Left renal cortex interstitium (tissue), 4 donors: ENCODE measurements around the gene KAZALD1. TPM values are rescaled to one million over a fixed set of nuclear protein-coding genes. Genes with fewer than 3 reads are reported as not detected.

ENCODE experiments used
- DNase-seq, 4 donors: peaks; one replicate each; pipeline ENCODE4 v3.0.0-alpha.2; 2013; ENCODE audit warnings: low read depth in 4 of 4, low spot score in 2 of 4, missing footprints in 1 of 4
- polyA plus RNA-seq, 4 donors: library from polyadenylated mRNA; unstranded; fragments of 120-200 nt; gene quantifications; one replicate each; pipeline ENCODE4 v1.2.1, GENCODE V29; 2013; ENCODE audit not compliant: insufficient read length in 4 of 4

KAZALD1 gene
- polyA plus RNA-seq, result 10 to 100 TPM in 3 of 4 donors, 1 to 10 TPM in 1; 9.0 to 18.8 (median 13.3) TPM

- peak in 2 of 4 donors; percentile 79 to 86 for DNase-seq
Measured at GRCh38 chr10:101061624-101062231, at the start of gene KAZALD1. TSS of gene KAZALD1 (plus strand) at chr10:101061989. CDS start at chr10:101062593, 604 bp downstream.

GRCh38 chr10:101012525-101013364, 49.0 kb upstream of the KAZALD1 start:
- DNase-seq, result peak in 2 of 4 donors; percentile 71 to 88

GRCh38 chr10:101013365-101013825, 48.4 kb upstream of the KAZALD1 start:
- DNase-seq, result no peak

DNA sequence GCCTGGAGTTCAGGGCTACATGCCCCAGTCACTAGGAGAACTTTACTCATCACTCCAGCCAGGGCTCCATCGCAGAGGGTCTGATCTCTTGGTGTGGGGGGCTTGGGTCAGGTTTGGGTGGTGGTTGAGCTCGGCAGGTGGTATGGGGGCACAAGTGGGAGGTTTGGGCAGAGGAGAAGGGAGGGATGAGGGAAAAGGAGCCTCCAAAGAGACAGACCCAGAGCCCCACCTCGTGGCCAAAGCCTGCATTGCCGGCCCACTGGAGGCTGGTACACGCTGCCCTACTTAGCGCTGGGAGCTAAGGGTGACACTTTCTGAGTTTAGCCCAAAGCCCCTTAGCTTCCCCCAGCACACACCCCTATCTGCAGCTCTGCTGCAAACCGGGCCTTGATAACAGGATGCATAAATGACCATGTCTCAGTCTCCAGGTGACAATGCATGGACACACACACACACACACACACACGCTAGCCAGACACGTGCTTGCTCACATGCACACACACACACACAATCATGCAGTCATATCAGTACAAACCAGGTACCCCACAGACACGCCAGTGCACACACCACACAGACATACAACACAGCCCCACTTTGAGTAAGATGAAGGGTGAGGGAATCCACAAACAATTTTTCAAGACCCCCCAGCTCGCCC, 47.4 kb upstream of the KAZALD1 start:
- DNase-seq, result peak in 1 of 4 donors; percentile 58

DNA sequence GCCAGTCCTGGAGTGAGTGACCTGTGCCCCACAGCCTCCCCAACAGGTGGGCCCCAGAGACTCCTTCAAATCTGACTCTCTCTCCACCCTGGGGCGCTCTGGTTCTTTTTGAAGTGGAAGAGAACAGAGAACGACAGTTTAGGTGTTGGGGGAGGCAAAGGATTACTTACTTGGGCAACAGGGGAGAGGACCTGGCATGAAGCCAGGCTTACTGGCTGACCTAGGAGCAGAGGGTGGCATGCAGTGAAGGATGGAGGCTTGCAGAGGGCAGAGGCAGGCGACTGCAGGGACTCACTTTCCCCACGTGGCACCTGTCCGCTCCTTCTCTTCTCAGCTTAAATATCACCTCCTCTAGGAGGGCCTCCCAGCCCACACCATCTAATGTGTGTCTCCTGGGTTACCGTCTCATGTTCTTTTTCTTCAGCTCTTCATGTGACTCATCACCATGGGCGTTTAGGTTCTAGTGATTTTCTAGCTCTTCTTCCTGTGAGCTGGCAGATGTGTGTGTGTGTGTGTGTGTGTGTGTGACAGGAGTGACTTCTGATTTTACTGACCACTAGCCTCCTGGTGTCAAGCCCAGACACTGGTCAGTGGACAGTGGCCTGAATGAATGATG, 46.7 kb upstream of the KAZALD1 start:
- DNase-seq, result no peak

- DNase-seq, result no peak
Measured at GRCh38 chr10:101015582-101015973, 46.2 kb upstream of the KAZALD1 start.

DNA sequence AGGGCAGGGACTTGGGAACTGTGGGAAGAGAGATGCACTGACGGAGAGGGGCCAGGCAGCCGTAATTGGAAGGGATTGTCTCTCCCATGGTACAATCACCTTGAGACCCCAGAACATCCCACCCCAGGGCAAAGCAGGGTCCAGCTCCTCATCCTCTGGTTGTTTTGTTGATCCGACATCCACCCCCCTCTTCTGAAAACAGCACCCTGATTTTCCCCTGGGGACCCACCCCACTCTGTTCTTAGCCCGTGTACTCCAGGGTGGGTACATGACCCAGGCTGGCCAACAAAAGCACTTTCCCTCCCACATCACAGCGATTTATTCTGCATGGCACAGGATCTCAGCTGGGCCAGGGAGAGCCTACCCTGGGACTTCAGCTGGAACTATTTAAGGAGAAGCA, 45.0 kb upstream of the KAZALD1 start:
- no peak for DNase-seq

DNA sequence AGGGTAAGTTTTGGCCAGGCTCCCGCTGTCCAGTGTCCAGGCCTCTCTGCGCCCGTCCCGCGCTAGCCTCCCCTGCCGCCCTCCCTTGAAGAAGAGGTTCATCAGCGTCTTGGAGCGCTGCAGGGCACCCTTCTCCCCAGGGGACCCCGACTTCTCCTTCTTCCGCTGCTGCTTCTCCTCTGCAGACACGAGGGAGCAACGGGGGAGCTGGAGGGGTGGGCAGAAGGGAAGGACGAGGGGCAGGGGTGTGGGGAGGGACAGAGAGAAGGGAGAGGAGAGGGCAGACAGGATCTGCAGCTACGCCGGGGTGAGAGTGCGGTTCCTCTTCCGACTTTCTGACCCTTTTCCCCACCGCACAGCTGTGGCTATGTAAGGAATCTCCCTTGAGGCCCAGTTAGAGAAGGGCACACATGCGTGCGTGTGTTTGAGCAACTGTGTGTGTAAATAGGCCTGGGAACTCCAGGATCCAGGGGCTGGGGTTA, 43.6 kb upstream of the KAZALD1 start:
- DNase-seq, result no peak

GRCh38 chr10:101018600-101019439, 43.0 kb upstream of the KAZALD1 start:
- DNase-seq, result peak in 1 of 4 donors; percentile 57

DNA sequence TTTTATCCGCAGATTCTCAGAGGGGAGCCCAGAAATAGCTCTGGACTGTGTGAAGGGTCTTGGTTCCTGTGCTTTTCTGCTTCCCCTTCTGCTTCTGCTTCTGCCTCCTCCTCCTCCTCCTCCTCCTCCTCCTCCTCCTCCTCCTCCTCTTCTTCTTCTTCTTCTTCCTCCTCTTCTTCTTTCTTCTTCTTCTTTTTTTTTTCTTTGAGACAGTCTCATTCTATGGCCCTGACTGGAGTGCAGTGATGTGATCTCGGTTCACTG, 42.4 kb upstream of the KAZALD1 start:
- DNase-seq, result no peak

GRCh38 chr10:101020427-101021075, 41.2 kb upstream of the KAZALD1 start:
- DNase-seq, result no peak

DNA sequence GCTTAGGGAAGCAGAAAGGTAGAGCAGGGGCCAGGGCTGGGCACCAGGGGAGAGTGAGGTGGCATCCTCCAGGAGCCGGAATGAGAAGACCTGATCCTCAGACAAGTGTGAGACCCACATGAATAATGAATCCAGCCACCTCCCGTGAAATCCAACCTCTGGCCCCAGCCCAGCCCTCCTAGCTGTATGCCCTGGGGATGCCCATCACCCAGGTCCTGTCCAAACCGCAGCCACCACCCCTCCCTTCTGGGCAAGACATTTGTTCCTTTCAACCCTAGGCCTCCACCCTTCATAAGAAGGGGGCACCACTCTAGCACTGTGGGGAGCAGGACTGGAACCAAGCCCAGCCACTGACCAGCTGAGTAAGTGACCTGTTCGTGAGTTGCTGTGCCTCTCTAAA, 40.5 kb upstream of the KAZALD1 start:
- DNase-seq, result no peak

DNA sequence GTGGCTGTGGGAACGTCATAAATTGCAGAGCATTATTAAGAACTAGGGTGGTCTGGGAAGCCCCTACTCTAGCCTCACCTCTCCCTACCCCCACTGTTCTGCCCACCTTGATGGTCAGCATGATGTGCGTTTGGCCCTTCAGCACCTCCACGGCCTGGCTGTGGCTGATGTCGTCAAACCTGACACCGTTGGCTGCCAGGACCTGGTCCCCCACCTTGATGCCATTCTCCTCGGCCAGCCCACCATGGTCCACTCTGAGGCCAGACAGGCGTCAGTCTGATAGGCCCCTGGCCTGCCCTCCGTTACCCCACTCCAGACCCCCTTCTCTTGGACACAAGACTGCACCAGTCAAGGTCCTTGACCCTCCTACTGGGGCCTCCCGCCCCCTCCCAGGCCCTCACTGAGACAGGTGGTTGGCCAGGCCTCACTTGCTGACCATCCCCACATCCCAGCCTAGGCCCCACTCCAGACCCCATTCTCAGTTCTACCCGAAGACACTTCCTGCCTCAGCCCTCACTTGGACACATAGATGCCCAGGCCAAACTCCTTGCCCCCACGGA, 40.0 kb upstream of the KAZALD1 start:
- no peak for DNase-seq

DNA sequence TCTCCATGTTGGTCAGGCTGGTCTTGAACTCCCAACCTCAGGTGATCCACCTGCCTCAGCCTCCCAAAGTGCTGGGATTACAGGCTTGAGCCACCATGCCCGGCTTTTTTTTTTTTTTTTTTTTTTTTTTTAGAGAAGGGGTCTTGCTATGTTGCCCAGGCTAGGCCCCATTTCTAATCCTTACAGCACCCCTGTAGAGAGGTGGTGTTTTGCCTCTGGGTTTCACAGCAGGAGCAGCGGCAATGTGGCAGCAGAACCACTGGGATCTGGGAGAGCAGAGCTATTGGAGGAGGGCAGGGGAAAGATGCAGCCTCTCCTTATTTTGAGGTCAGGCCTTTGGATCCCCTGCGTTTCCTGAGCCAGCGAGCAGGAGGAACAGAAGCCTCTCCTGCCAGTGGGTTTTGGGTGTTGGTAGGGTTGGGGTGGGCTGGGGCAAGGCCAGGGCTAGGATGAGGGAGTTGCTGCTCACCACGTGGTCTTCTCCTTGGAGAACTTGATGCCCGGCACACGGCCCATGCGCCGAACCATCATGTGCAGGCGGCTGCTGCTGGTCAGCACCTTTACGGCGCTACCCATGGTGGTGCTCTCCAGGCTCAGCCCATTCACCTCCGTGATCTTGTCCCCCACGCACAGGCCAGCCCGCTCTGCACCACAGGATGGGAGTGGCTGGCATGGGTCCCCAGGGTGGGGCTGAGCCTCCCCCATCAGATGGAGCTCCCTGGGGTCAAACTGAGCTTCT, 38.7 kb upstream of the KAZALD1 start:
- no peak for DNase-seq

DNA sequence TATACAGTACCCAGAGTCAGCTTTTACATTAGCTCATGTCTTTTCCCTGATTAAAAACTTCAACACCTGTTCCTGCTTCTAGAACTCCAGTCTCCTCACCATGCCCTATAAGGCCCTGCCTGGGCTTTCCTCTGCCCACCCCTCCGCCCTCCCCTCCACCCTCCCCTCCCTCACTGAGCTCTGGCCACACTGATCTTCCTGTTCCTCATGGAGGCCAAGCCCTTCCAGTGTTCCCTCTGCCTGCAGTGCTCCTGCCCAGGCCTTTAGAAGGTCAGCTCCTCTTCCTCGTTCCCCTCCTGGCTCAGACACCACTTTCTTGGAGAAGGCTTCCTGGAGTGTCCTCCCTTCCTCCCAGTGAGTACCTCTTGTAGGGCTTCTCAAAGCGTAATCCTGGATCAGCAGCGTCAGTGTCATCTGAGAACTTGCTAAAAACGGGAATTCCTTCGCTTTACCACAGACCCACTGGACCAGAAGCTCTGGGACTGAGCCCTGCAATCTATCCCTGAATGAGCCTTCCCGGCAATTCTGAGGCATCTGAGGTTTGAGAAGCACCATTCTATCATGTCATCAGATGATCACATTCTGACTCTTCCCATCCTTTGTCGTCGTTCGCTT, 34.6 kb upstream of the KAZALD1 start:
- DNase-seq, result no peak

DNA sequence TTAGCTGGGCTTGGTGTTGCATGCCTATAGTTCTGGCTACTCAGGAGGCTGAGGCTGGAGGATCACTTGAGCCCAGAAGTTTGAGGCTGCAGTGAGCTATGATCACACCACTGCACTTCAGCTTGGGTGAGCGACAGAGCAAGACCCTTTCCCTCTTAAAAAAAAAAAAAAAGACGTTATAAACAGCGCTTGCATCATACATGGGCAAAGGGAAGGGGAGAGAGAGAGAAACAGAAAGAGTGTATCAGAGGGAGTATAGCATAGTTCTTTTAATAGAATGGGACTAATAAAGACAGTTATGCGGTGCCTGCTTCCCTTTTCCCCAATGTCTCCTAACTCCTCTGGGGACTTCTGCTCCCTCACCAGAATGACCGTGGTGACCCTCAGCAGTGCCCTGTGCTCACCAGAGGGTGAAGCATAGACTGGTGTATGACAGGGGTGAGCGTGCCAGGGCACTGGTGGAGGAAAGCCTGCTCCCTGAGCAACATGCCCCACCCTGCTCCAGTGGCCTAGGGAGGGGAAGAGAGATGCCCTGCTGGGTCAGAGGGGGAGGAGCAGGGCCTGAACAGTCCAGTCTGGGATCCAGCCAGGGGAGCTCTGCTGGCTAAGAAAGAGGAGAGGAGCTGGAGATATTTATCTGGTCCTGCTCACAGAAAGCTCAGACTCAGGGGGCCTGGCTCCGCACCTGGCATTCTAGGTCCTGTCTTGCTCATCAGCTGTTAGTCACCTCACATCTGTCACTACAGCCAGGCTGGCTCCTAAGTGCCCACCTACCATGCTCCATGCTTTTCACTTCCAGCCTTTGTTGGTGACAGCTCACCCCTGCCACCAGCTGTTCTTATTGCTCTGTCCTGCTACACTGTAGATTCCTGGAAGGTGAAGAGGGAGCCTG, 33.1 kb upstream of the KAZALD1 start:
- DNase-seq, result no peak
